Tibial nerve (tissue), 4 donors: Measurements from ENCODE around the gene CAPN15. TPM values are rescaled to one million over a fixed set of nuclear protein-coding genes. Genes with fewer than 3 reads are reported as not detected.
A peak's percentile ranks its signal among the peaks of the same experiment; 100 is the strongest.

Experiments used
- DNase-seq, 2 donors: peaks; one replicate each; pipeline ENCODE4 v3.0.0-alpha.2; 2019; ENCODE audit warnings: low spot score in 2 of 2
- H3K27ac ChIP-seq, 4 donors: fragments of 200-600 bp; sonication (generic) in 3 of 4; one replicate each; pipeline ENCODE4 v1.5.1; 2017 to 2019; ENCODE audit warnings: mild to moderate bottlenecking in 1 of 4
- H3K27me3 ChIP-seq, 2 donors: fragments of 200-600 bp; sonication (generic) in 1 of 2; one replicate each; pipeline versions ENCODE4 v1.5.1 to v1.6.0; 2017 to 2019
- H3K36me3 ChIP-seq, 3 donors: fragments of 200-600 bp; sonication (generic); one replicate each; pipeline ENCODE4 v1.5.1; 2018 to 2019
- H3K4me1 ChIP-seq, 4 donors: fragments of 200-600 bp; sonication (generic) in 3 of 4; one replicate each; pipeline ENCODE4 v1.5.1; 2017 to 2019
- H3K4me3 ChIP-seq, 4 donors: fragments of 200-600 bp; sonication (generic) in 3 of 4; one replicate each; pipeline ENCODE4 v1.5.1; 2017 to 2019; ENCODE audit warnings: mild to moderate bottlenecking in 1 of 4, moderate library complexity in 1 of 4
- H3K9me3 ChIP-seq, 4 donors: fragments of 200-600 bp; sonication (generic) in 3 of 4; one replicate each; pipeline ENCODE4 v1.5.1; 2017 to 2019
- EP300 ChIP-seq, 2 donors: sonication (generic); formaldehyde crosslinking; IDR thresholded peaks; one replicate each; pipeline ENCODE4 v1.6.1; 2017; ENCODE audit warnings: antibody characterized with exemption in 2 of 2, mild to moderate bottlenecking in 1 of 2
- POLR2A ChIP-seq, 2 donors: fragments of 450-650 bp; IDR thresholded peaks; one replicate each; pipeline ENCODE4 v1.6.1; 2017; ENCODE audit warnings: antibody characterized with exemption in 2 of 2, mild to moderate bottlenecking in 2 of 2, moderate library complexity in 2 of 2
- WGBS, 2 donors: methylation state at CpG; one replicate each; pipeline ENCODE4 v1.1.5; 2018; 5-methylcytosine and 5-hydroxymethylcytosine counted together
- total RNA-seq, 4 donors: library from RNA; depleted of rRNA; stranded (reverse); fragments of >200 nt; gene quantifications; one replicate each; pipeline ENCODE4 v1.1.0, GENCODE V29; 2016
- TF ChIP-seq, protein P1 (sequence below), 5 experiments: fragments of 200-600 bp in 3 of 5; fragments of 450-650 bp in 2 of 5; sonication (generic) in 3 of 5; IDR thresholded peaks; one replicate each; pipeline ENCODE4 v1.5.1; 2016 to 2019; ENCODE audit warnings: antibody characterized with exemption in 5 of 5, mild to moderate bottlenecking in 3 of 5, moderate library complexity in 2 of 5

The CAPN15 gene
- total RNA-seq, 4 donors from 2014 or later: 19.0 to 91.5 (median 52.5) TPM

DNA sequence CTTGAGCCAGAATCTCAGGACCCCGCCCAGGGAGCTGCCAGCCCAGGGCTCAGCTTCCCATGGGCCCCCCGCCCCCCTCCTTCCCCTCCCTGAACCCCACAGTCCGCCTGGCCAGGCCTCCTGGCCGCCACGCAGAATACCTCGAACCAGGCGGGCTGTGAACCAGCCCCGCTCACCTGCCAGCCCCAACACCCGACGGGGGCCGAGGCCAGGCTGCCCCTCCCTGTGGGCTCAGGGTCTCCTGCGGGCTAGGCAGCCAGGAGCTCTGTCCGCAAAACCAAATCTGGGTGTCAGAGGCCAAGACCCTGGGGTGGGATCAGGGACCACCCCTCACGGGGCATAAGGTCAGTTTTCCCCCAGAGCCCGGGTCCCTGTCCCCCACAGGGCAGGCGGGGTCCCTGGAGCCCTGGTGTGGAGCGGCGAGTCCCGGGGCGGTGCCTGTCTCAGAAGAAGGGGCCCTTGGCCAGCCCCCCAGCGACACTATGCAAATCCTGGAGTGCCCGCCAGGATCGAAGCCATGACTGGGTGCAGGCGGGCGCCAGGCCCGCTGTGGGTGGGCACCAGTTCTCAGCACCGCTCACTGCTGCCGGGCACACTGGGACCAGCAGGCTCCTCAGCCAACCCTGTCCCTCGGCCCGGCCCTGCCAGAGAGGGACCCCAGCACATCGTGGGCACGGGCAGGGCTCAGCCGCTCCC is 26.2 kb downstream of the CAPN15 start:
- 47 to 76% methylated on average over 3 to 23 of the region's 33 CpGs for WGBS, 2 donors
- Histone ChIP-seq H3K9me3 (no peaks in the 10 kb centered on the region), H3K4me1 (peaks cover 0 to 22% (median 6%) of the 10 kb centered on the region in 4 donors), H3K27me3 (peaks cover 0 to 6% of the 10 kb centered on the region in 2 donors), H3K27ac (peak overlapping the region in 1 of 4 donors; percentile 52), H3K36me3 (peaks cover 5 to 54% (median 9%) of the 10 kb centered on the region in 3 donors), H3K4me3 (no peak overlapping the region)
- no peak for TF ChIP-seq EP300 (IDR thresholded peaks at IDR 0.05)
- TF ChIP-seq, protein P1, sequence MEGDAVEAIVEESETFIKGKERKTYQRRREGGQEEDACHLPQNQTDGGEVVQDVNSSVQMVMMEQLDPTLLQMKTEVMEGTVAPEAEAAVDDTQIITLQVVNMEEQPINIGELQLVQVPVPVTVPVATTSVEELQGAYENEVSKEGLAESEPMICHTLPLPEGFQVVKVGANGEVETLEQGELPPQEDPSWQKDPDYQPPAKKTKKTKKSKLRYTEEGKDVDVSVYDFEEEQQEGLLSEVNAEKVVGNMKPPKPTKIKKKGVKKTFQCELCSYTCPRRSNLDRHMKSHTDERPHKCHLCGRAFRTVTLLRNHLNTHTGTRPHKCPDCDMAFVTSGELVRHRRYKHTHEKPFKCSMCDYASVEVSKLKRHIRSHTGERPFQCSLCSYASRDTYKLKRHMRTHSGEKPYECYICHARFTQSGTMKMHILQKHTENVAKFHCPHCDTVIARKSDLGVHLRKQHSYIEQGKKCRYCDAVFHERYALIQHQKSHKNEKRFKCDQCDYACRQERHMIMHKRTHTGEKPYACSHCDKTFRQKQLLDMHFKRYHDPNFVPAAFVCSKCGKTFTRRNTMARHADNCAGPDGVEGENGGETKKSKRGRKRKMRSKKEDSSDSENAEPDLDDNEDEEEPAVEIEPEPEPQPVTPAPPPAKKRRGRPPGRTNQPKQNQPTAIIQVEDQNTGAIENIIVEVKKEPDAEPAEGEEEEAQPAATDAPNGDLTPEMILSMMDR (IDR thresholded peaks at IDR 0.05): no peak
- no peak for TF ChIP-seq POLR2A (IDR thresholded peaks at IDR 0.05)
- DNase-seq: no peak

DNA sequence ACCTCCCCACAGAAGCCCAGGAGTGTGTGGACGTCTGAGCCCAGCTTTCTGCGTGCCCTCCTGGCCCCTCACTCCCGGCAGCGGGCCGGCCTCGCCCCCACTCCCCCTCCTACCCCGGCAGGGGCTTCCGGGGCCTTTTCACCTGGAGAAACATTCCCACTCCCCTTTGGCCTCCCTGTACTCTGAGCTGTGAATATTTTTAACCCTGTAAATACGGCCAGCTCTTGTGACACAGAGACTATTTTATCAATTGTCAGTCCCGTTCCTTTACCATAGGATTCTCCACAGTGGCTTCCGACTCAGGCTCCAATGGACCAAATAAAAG is 26.7 kb downstream of the CAPN15 start:
- TF ChIP-seq EP300 (IDR thresholded peaks at IDR 0.05) (no peak), POLR2A (IDR thresholded peaks at IDR 0.05) (no peak)
- TF ChIP-seq, protein P1 (IDR thresholded peaks at IDR 0.05): no peak
- H3K9me3 ChIP-seq: no peaks in the 10 kb centered on the region
- 37 to 62% methylated on average over 10 to 11 of the region's 11 CpGs for WGBS, 2 donors

DNA sequence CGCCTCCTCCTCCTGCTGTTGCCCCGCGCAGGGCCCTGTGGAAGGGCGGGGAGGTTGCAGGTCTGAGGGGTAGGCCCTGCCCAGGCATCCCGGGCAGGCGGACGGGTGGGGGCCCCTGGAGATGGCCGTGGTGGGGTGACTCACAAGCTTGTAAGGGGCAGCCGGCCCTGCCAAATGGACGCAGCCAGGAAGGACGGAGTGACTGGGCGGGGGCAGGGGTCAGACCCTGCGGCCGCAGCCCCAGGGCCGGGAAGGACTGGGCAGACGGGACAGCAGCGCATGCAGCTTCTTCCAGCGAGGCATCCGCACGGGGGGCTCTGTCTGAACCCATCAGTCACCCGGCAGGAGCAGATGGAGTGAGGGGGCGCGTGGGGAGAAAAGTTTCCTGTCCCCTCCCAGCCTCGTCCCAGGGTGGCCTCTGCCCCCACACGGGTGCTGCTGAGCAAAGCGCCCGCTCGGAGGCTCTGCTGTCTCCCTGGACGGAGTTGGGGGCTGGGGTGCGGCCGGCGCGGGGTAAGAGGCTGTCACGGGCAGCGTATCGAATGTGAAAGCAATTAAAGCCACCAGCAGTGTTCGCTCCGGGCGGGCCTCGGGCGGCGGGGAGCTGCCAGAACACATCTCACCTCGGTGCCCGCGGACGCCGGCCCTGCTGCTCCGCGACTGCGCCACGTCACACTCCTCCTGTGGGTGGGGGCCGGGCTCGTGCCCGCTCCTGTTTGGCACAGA is 27.3 kb downstream of the CAPN15 start:
- peak overlapping the region; percentile 11 to 44 (median 26) for H3K4me3 ChIP-seq

More for the DNA sequence above, 26.7 kb downstream of the CAPN15 start:
- peaks cover 0 to 23% (median 6%) of the 10 kb centered on the region in 4 donors for H3K4me1 ChIP-seq
- peak overlapping the region in 1 of 4 donors; percentile 52 for H3K27ac ChIP-seq
- H3K36me3 ChIP-seq: peaks cover 5 to 48% (median 9%) of the 10 kb centered on the region in 3 donors
- peaks cover 0 to 11% of the 10 kb centered on the region in 2 donors for H3K27me3 ChIP-seq
- peak overlapping the region in 1 of 4 donors; percentile 44 for H3K4me3 ChIP-seq
- no peak for DNase-seq

DNA sequence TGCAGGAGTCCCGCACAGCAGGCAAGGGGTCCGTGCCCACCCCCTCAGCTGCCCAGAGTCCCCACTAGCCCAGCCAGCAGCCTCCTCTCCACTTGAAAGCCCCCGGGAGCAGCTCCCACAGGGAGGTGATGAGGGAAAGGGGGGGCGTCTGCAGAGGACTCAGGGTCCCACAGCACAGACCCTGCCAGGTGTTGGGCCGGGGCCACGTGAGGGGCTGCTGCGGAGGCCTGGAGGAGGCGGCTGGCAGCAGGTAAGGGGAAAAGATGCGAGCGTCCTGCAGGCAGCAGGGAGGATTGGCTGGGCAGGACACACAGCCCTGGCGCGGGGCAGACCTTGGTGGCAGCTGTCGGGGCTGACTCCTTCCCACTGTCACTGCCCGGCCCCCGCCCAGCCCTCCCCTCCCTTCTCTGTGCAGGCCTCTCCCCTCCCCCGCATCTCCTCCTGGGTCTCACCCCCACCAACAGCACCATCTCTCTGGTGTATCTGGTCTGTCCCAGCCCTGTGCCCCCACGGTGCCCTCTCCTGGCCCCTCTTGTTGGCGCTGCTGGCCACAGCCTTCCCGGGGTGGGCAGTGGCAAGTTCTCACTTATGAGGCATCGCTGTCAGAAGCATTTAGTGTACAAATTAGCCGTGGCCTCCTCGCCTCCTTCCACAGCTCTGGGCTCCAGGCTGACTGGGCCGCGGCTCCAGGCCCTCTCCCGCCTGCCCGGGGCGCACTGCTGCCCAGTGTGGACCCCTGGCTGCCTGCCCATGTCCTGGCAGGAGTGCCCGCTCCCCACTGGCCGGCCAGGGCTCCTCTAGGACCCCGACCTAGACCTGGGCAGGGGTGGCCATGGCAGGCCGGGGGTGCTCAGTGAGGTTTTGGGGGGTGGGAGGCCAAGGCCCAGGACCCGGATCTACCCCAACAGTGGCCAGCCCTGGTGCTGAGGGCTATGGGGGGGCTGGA is 28.3 kb downstream of the CAPN15 start:
- WGBS, 2 donors: 78 to 80% methylated on average over 29 to 31 of the region's 32 CpGs
- peak overlapping the region in 1 of 4 donors; percentile 44 for H3K4me3 ChIP-seq
- H3K9me3 ChIP-seq: no peaks in the 10 kb centered on the region
- H3K27ac ChIP-seq: no peak overlapping the region
- H3K36me3 ChIP-seq: peaks cover 0 to 33% (median 9%) of the 10 kb centered on the region in 3 donors
- peaks cover 0 to 36% (median 6%) of the 10 kb centered on the region in 4 donors for H3K4me1 ChIP-seq
- no peak for DNase-seq
- TF ChIP-seq, protein P1 (IDR thresholded peaks at IDR 0.05): no peak
- no peak for TF ChIP-seq EP300 (IDR thresholded peaks at IDR 0.05)
- TF ChIP-seq POLR2A (IDR thresholded peaks at IDR 0.05): no peak
- peaks cover 0 to 20% of the 10 kb centered on the region in 2 donors for H3K27me3 ChIP-seq

More for the DNA sequence above, 27.3 kb downstream of the CAPN15 start:
- no peaks in the 10 kb centered on the region for H3K9me3 ChIP-seq
- TF ChIP-seq POLR2A (IDR thresholded peaks at IDR 0.05) (no peak), EP300 (IDR thresholded peaks at IDR 0.05) (no peak)
- TF ChIP-seq, protein P1 (IDR thresholded peaks at IDR 0.05): no peak
- DNase-seq: no peak
- peaks cover 0 to 17% of the 10 kb centered on the region in 2 donors for H3K27me3 ChIP-seq
- peaks cover under 1 to 43% (median 9%) of the 10 kb centered on the region in 3 donors for H3K36me3 ChIP-seq
- WGBS, 2 donors: 41 to 51% methylated on average over 45 to 54 of the region's 54 CpGs
- peaks cover 0 to 28% (median 6%) of the 10 kb centered on the region in 4 donors for H3K4me1 ChIP-seq
- peak overlapping the region in 2 of 4 donors; percentile 48 to 52 for H3K27ac ChIP-seq
